ENCODE data around the gene SLC5A6. TPM values are rescaled to one million over a fixed set of nuclear protein-coding genes. Genes with fewer than 3 reads are reported as not detected.

The SLC5A6 gene
- total RNA-seq = 10 to 100 TPM; 35.8 to 87.9 TPM

DNA sequence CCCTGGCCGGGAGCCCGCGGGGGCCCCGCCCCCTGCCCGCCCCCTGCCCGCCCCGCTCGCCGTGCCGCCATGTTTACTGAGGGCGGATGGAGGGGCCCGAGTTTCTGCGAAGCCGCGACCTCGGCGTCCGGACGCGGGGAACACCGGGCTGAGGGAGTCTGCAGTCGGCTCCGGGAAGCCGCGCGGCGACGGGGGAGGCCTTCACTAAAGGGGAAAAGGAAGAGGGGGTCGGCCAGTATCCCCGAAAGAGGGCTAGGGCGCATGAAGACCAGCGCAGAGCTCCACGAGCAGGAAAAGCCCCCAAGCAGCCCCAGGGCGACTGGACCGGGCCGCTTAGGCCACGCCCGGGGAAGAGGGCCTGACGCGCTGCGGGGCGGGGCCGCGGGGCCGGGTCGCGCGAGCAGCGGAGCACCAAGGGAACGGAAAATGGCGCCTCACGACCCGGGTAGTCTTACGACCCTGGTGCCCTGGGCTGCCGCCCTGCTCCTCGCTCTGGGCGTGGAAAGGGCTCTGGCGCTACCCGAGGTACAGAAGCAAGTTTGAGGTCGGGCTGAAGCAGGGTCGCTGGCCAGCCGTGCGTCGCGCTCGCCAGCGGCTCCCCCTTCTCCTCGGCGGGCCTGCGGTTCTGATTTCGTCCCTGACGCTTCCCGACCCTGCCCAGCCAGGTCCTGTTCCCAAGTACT lies at the start of gene SLC5A6, which contains the start of gene ATRAID:
TSS of gene SLC5A6 (minus strand) at position 326 of the 683 bp plus-strand sequence. CDS start 4,618 bp downstream, outside the sequence.
TSS of gene ATRAID (plus strand) at position 99 of the 683 bp plus-strand sequence. CDS start at position 427, 328 bp downstream.

DNA sequence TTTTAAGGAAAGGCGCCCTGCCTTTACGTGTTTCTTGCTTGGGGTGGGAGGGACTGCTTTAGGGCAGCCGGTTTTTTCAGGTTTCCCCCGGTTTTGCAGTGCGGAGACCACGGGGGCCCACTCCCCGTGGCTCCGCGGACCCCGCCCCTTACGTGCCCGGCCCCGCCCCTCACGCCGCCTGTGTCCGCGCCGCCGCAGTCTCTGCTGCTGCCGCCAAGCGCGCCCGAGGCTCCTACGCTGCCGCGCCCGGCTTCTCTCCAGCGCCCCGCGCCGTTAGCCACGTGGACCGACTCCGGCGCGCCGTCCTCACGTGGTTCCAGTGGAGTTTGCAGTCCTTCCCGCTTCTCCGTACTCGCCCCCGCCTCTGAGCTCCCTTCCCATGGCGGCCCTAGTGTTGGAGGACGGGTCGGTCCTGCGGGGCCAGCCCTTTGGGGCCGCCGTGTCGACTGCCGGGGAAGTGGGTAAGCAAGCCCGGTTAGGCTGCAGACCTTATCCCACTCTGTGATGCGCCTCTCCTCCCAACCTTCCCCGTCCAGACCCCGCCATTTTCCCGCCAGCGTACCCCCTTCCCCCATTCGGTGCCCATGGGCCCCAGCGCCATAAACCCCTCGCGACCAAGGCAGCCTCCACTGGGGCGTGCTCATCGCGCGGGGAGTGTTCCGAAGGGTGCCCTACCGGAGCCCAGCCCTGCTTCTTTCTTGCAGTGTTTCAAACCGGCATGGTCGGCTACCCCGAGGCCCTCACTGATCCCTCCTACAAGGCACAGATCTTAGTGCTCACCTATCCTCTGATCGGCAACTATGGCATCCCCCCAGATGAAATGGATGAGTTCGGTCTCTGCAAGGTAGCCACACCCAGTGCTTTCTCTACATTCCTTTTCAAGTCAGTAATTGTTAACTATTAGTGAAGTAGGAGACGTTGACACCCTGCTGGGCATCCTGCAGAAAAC lies 5.4 kb upstream of the SLC5A6 start, which contains the start of gene CAD:
TSS of gene CAD (plus strand) at position 197 of the 949 bp plus-strand sequence. CDS start at position 380, 183 bp downstream.

Other genes starting within 250 kb of the SLC5A6 start
- 1 to 10 TPM; 4.0 to 5.2 TPM for gene MAPRE3, start 241.6 kb downstream of the SLC5A6 start, total RNA-seq
- 10 to 100 TPM; 43.7 to 47.6 TPM for gene TMEM214, start 179.3 kb downstream of the SLC5A6 start, total RNA-seq
- 10 to 100 TPM; 13.8 to 15.7 TPM for gene AGBL5, start 160.6 kb downstream of the SLC5A6 start, total RNA-seq
- 100 to 1,000 TPM; 137 to 193 TPM for gene OST4, start 140.6 kb downstream of the SLC5A6 start, total RNA-seq
- gene EMILIN1, start 133.7 kb downstream of the SLC5A6 start, total RNA-seq = 1 to 10 TPM; 4.8 to 8.0 TPM
- gene KHK, start 125.5 kb downstream of the SLC5A6 start, total RNA-seq = 1 to 10 TPM; 2.8 to 3.7 TPM
- 1 to 10 TPM; 4.7 to 6.2 TPM for gene CGREF1, start 93.1 kb downstream of the SLC5A6 start, total RNA-seq
- under 1 TPM in 1 of 2 donors, not detected in 1; under 0.01 TPM for gene ABHD1, start 88.5 kb downstream of the SLC5A6 start, total RNA-seq
- gene PREB, start 77.6 kb downstream of the SLC5A6 start, total RNA-seq = 10 to 100 TPM; 56.8 to 75.6 TPM
- not detected for gene PRR30, start 72.9 kb downstream of the SLC5A6 start, total RNA-seq
- not detected for gene TCF23, start 63.3 kb downstream of the SLC5A6 start, total RNA-seq
- 100 to 1,000 TPM; 150 to 212 TPM for gene ATRAID, start 227 bp downstream of the SLC5A6 start, total RNA-seq
- gene CAD, start 5.1 kb upstream of the SLC5A6 start, total RNA-seq = 10 to 100 TPM; 23.7 to 41.3 TPM
- under 1 TPM in 1 of 2 donors, not detected in 1; 0.34 TPM for gene SLC30A3, start 50.8 kb upstream of the SLC5A6 start, total RNA-seq
- not detected for gene DNAJC5G, start 63.2 kb upstream of the SLC5A6 start, total RNA-seq
- not detected for gene TRIM54, start 70.2 kb upstream of the SLC5A6 start, total RNA-seq
- 1 to 10 TPM in 1 of 2 donors, under 1 TPM in 1; 0.67 to 2.1 TPM for gene UCN, start 96.2 kb upstream of the SLC5A6 start, total RNA-seq
- gene MPV17, start 110.8 kb upstream of the SLC5A6 start, total RNA-seq = 100 to 1,000 TPM in 1 of 2 donors, 10 to 100 TPM in 1; 88.2 to 118 TPM
- 10 to 100 TPM; 45.1 to 57.6 TPM for gene GTF3C2, start 144.5 kb upstream of the SLC5A6 start, total RNA-seq
- gene EIF2B4, start 158.1 kb upstream of the SLC5A6 start, total RNA-seq = 10 to 100 TPM; 25.5 to 28.6 TPM
- 100 to 1,000 TPM; 109 to 136 TPM for gene SNX17, start 158.3 kb upstream of the SLC5A6 start, total RNA-seq
- 1 to 10 TPM; 6.9 to 9.0 TPM for gene ZNF513, start 168.5 kb upstream of the SLC5A6 start, total RNA-seq
- gene PPM1G, start 197.3 kb upstream of the SLC5A6 start, total RNA-seq = 10 to 100 TPM; 48.9 to 98.6 TPM
- gene NRBP1, start 216.4 kb upstream of the SLC5A6 start, total RNA-seq = 10 to 100 TPM; 89.9 to 95.3 TPM
- not detected for gene KRTCAP3, start 230.1 kb upstream of the SLC5A6 start, total RNA-seq